GM13977 (cell line): Measurements from ENCODE around the gene PDE4C.
A peak's percentile ranks its signal among the peaks of the same experiment; 100 is the strongest.

Experiments
- DNase-seq: peaks from one replicate; pipeline ENCODE4 v3.0.0; 2012; ENCODE audit warnings: low spot score
- CTCF ChIP-seq: IDR thresholded peaks from 2 replicates; pipeline ENCODE4 v1.5.1; 2012; ENCODE audit warnings: mild to moderate bottlenecking, control low read depth; ENCODE audit not compliant: insufficient read depth; ENCODE audit errors: extremely low read depth, missing control alignments
- in situ Hi-C: fragments of 300-500 bp; cut with MboI; formaldehyde crosslinking; loops from one replicate; pipeline ENCODE4 v1.12.0; 2022; ENCODE audit warnings: low sequenced_read_pairs, low pct_unique_long_range_greater_than_20kb, mixed read lengths, inconsistent platforms; ENCODE audit not compliant: unreplicated experiment

The PDE4C gene

GRCh38 chr19:18190278-18190677 lies 36.0 kb downstream of the PDE4C start:
- in situ Hi-C loops: no loop called here
- DNase-seq: no peak
- TF ChIP-seq CTCF: no peak

GRCh38 chr19:18185538-18185937 lies 40.7 kb downstream of the PDE4C start:
- no peak for DNase-seq
- in situ Hi-C loops: no loop called here
- no peak for TF ChIP-seq CTCF

GRCh38 chr19:18183529-18183928 lies 42.7 kb downstream of the PDE4C start:
- TF ChIP-seq CTCF: no peak
- in situ Hi-C loops: no loop called here
- DNase-seq: no peak

- peak; percentile 9 for DNase-seq
- in situ Hi-C loops: no loop called here
- TF ChIP-seq CTCF: no peak
Measured at GRCh38 chr19:18179957-18180356, 46.3 kb downstream of the PDE4C start.

- in situ Hi-C loops: no loop called here
- no peak for DNase-seq
- no peak for TF ChIP-seq CTCF
Measured at GRCh38 chr19:18176367-18177310, 49.6 kb downstream of the PDE4C start.

- in situ Hi-C loops: no loop called here
- TF ChIP-seq CTCF: no peak
- DNase-seq: peak; percentile 15
Measured at GRCh38 chr19:18174983-18175382, 51.3 kb downstream of the PDE4C start.
